H9 (cell line): ENCODE measurements around the gene BRWD1. TPM values are rescaled to one million over a fixed set of nuclear protein-coding genes. Genes with fewer than 3 reads are reported as not detected.
A peak's percentile ranks its signal among the peaks of the same experiment; 100 is the strongest.

Source experiments
- DNase-seq: peaks from one replicate; pipeline ENCODE4 v3.0.0-alpha.2; 2017
- H2AFZ ChIP-seq: one replicate; pipeline ENCODE4 v1.6.1; 2013; ENCODE audit warnings: mild to moderate bottlenecking, low read length, control low read depth, moderate library complexity
- H2AK5ac ChIP-seq: 2 replicates; pipeline ENCODE4 v1.6.1; 2013; ENCODE audit warnings: low read length, control low read depth, mixed read lengths; ENCODE audit not compliant: insufficient read length
- H2BK120ac ChIP-seq: one replicate; pipeline ENCODE4 v1.6.1; 2013; ENCODE audit warnings: low read depth, mild to moderate bottlenecking, low read length, control low read depth, inconsistent platforms; ENCODE audit not compliant: poor library complexity, severe bottlenecking
- H2BK12ac ChIP-seq: 2 replicates; pipeline ENCODE4 v1.6.1; 2013; ENCODE audit warnings: low read length, control low read depth, mixed read lengths, low read depth; ENCODE audit not compliant: insufficient read length
- H2BK15ac ChIP-seq: 2 replicates; pipeline ENCODE4 v1.6.1; 2013; ENCODE audit warnings: low read depth, low read length, control low read depth
- H2BK20ac ChIP-seq: one replicate; pipeline ENCODE4 v1.6.1; 2013; ENCODE audit warnings: low read depth, mild to moderate bottlenecking, low read length, control low read depth, inconsistent platforms; ENCODE audit not compliant: poor library complexity, severe bottlenecking
- H2BK5ac ChIP-seq: 2 replicates; pipeline ENCODE4 v1.6.1; 2013; ENCODE audit warnings: low read length, control low read depth, mixed read lengths; ENCODE audit not compliant: insufficient read length
- H3K14ac ChIP-seq: 2 replicates; pipeline ENCODE4 v1.6.1; 2013; ENCODE audit warnings: low read length, control low read depth; ENCODE audit not compliant: insufficient read depth
- H3K18ac ChIP-seq: 2 replicates; pipeline ENCODE4 v1.6.1; 2013; ENCODE audit warnings: low read depth, mild to moderate bottlenecking, mixed read lengths, low read length, control low read depth; ENCODE audit not compliant: insufficient read length
- H3K23ac ChIP-seq: 2 replicates; pipeline ENCODE4 v1.6.1; 2013; ENCODE audit warnings: low read length, control low read depth, mixed read lengths, low read depth; ENCODE audit not compliant: insufficient read length
- H3K23me2 ChIP-seq: 2 replicates; pipeline ENCODE4 v1.6.1; 2013; ENCODE audit warnings: low read depth, mild to moderate bottlenecking, mixed read lengths, low read length, control low read depth; ENCODE audit not compliant: insufficient read length, poor library complexity, severe bottlenecking
- H3K27ac ChIP-seq: 2 replicates; pipeline ENCODE4 v1.5.1; 2013; ENCODE audit warnings: low read length, control low read depth, mixed read lengths, low read depth; ENCODE audit not compliant: insufficient read length
- H3K27me3 ChIP-seq: 2 replicates; pipeline ENCODE4 v1.6.1; 2013; ENCODE audit warnings: low read length, control low read depth, inconsistent platforms; ENCODE audit not compliant: insufficient read depth
- H3K4ac ChIP-seq: 2 replicates; pipeline ENCODE4 v1.6.1; 2013; ENCODE audit warnings: low read depth, mild to moderate bottlenecking, control low read depth, inconsistent platforms, low read length, moderate library complexity
- H3K4me1 ChIP-seq: 2 replicates; pipeline ENCODE4 v1.6.1; 2013; ENCODE audit warnings: low read length, control low read depth, inconsistent platforms; ENCODE audit not compliant: insufficient read depth
- H3K4me2 ChIP-seq: 2 replicates; pipeline ENCODE4 v1.6.1; 2013; ENCODE audit warnings: low read length, control low read depth, mixed read lengths; ENCODE audit not compliant: insufficient read length, insufficient read depth
- H3K56ac ChIP-seq: 2 replicates; pipeline ENCODE4 v1.6.1; 2013; ENCODE audit warnings: low read depth, mild to moderate bottlenecking, mixed read lengths, low read length, control low read depth; ENCODE audit not compliant: insufficient read length
- H3K79me1 ChIP-seq: 2 replicates; pipeline ENCODE4 v1.6.1; 2013; ENCODE audit warnings: low read depth, mild to moderate bottlenecking, moderate library complexity, low read length, control low read depth, inconsistent platforms; ENCODE audit not compliant: insufficient read depth, poor library complexity, severe bottlenecking
- H3K79me2 ChIP-seq: 2 replicates; pipeline ENCODE4 v1.6.1; 2013; ENCODE audit warnings: low read length, control low read depth, inconsistent platforms; ENCODE audit not compliant: insufficient read depth
- H3K9ac ChIP-seq: 2 replicates; pipeline ENCODE4 v1.6.1; 2013; ENCODE audit warnings: low read length, control low read depth, mixed read lengths; ENCODE audit not compliant: insufficient read length; ENCODE audit errors: extremely low read depth
- H3K9me3 ChIP-seq: one replicate; pipeline ENCODE4 v1.6.1; 2013; ENCODE audit warnings: low read depth, low read length, inconsistent platforms; ENCODE audit not compliant: control insufficient read depth
- H3T11ph ChIP-seq: one replicate; pipeline ENCODE4 v1.6.1; 2013; ENCODE audit warnings: mild to moderate bottlenecking, low read length, control low read depth, inconsistent platforms
- H4K20me1 ChIP-seq: one replicate; pipeline ENCODE4 v1.6.1; 2013; ENCODE audit not compliant: control insufficient read depth, insufficient read length, insufficient read depth
- H4K5ac ChIP-seq: 2 replicates; pipeline ENCODE4 v1.6.1; 2013; ENCODE audit warnings: low read depth, mild to moderate bottlenecking, mixed read lengths, low read length, control low read depth; ENCODE audit not compliant: insufficient read length
- H4K8ac ChIP-seq: replicated peaks from 2 replicates; pipeline ENCODE4 v1.6.1; 2013; ENCODE audit warnings: low read length, control low read depth, mixed read lengths, low read depth; ENCODE audit not compliant: insufficient read length
- H4K91ac ChIP-seq: 2 replicates; pipeline ENCODE4 v1.6.1; 2013; ENCODE audit warnings: low read depth, mild to moderate bottlenecking, moderate library complexity, mixed read lengths, low read length, control low read depth; ENCODE audit not compliant: insufficient read length
- H3K27ac Mint-ChIP-seq, 3 experiments: 2 replicates in 2 of 3; 3 replicates in 1 of 3; pipeline ENCODE4 v1.8.0; 2020 to 2021; ENCODE audit warnings: mixed read lengths in 3 of 3, mild to moderate bottlenecking in 1 of 3, moderate library complexity in 1 of 3
- H3K27me3 Mint-ChIP-seq: 2 replicates; pipeline ENCODE4 v1.8.0; 2021; ENCODE audit warnings: low read depth, mild to moderate bottlenecking, moderate library complexity, mixed read lengths
- H3K36me3 Mint-ChIP-seq, 3 experiments: 2 replicates in 2 of 3; 3 replicates in 1 of 3; pipeline ENCODE4 v1.8.0; 2020 to 2021; ENCODE audit warnings: low read depth in 3 of 3, mixed read lengths in 3 of 3; ENCODE audit not compliant: insufficient read depth in 1 of 3
- H3K4me1 Mint-ChIP-seq, 2 experiments: 2 replicates each; pipeline ENCODE4 v1.8.0; 2020; ENCODE audit warnings: mixed read lengths in 2 of 2
- H3K4me3 Mint-ChIP-seq, 2 experiments: 2 replicates in 1 of 2; 3 replicates in 1 of 2; pipeline ENCODE4 v1.8.0; 2020 to 2021; ENCODE audit warnings: mild to moderate bottlenecking in 2 of 2, mixed read lengths in 2 of 2, moderate library complexity in 1 of 2
- H3K9me3 Mint-ChIP-seq, 2 experiments: 2 replicates in 1 of 2; 3 replicates in 1 of 2; pipeline ENCODE4 v1.8.0; 2020; ENCODE audit warnings: mild to moderate bottlenecking in 2 of 2, mixed read lengths in 2 of 2, moderate library complexity in 1 of 2
- CTCF ChIP-seq: fragments of 200-600 bp; sonication (generic); conservative IDR thresholded peaks from 3 replicates; pipeline ENCODE4 v1.8.0; 2021; ENCODE audit warnings: antibody characterized with exemption, mild to moderate bottlenecking
- WGBS: extraction: QIAGEN DNeasy Blood & Tissue Kit; methylation state at CpG from one replicate; pipeline ENCODE4 v1.1.7; 2013; ENCODE audit warnings: missing lambda C conversion rate, low lambda C conversion rate, mixed read lengths; ENCODE audit not compliant: insufficient read length; ENCODE audit errors: extremely low coverage; 5-methylcytosine and 5-hydroxymethylcytosine counted together
- total RNA-seq: library from RNA; stranded (reverse); gene quantifications from 2 replicates; pipeline ENCODE4 v1.2.1, GENCODE V29; 2021

BRWD1 gene
- total RNA-seq, 1 experiment from 2014 or later, result 48.4 TPM

- Histone ChIP-seq H2BK12ac (no peak overlapping the region), H3K14ac (peak overlapping the region; percentile 97), H2AFZ (no peak overlapping the region), H3K18ac (peak overlapping the region; percentile 23), H3K4me1 (no peaks in the 10 kb centered on the region), H3K27me3 (no peaks in the 10 kb centered on the region), H4K5ac (no peak overlapping the region), H3K9me3 (no peaks in the 10 kb centered on the region), H3K79me2 (peaks cover 6% of the 10 kb centered on the region; the same call in 1 of the 2 replicates), H3T11ph (no peak overlapping the region), H2BK20ac (no peak overlapping the region), H4K91ac (peak overlapping the region; percentile 64), H2BK120ac (peak overlapping the region; percentile 91), H3K23me2 (peaks cover 8% of the 10 kb centered on the region), H3K4ac (peak overlapping the region; percentile 55), H2BK5ac (peak overlapping the region; percentile 56), H3K79me1 (no peaks in the 10 kb centered on the region), H3K23ac (no peak overlapping the region), H3K27ac (peak overlapping the region; percentile 80), H3K9ac (peak overlapping the region; percentile 79), H4K8ac (no peak overlapping the region), H2AK5ac (no peak overlapping the region), H3K56ac (no peak overlapping the region), H4K20me1 (no peaks in the 10 kb centered on the region), H2BK15ac (no peak overlapping the region), H3K4me2 (peak overlapping the region; percentile 97)
- Mint-ChIP-seq H3K36me3 (peaks cover 15 to 29% (median 25%) of the 10 kb centered on the region in 3 experiments), H3K4me3 (peak overlapping the region; percentile 82 to 93), H3K27me3 (no peaks in the 10 kb centered on the region), H3K27ac (peak overlapping the region; percentile 80 to 98 (median 97)), H3K4me1 (peaks cover 14 to 15% of the 10 kb centered on the region in 2 experiments), H3K9me3 (peaks cover 0 to 4% of the 10 kb centered on the region in 2 experiments; a peak in 2 of 5 replicates)
- WGBS, result no CpG with 5 or more reads among the region's 43 CpGs
- peak; percentile 63 for DNase-seq
- TF ChIP-seq CTCF, result 0 out of 3 replicates have a peak, but pooled peaks have one; percentile 14
Measured at GRCh38 chr21:39314143-39315027, 953 bp upstream of the BRWD1 start.
